DLD1 (cell line): Measurements from ENCODE around the gene CA5B.
"Not testable (repeated sequence)": the region's sequence is repeated elsewhere in the genome, so short reads cannot be mapped to it uniquely, and the experiment has no call there.

Experiments used
- in situ Hi-C: cut with HindIII; loops from 2 replicates; pipeline ENCODE4 v1.10.0; 2017; ENCODE audit warnings: low sequenced_read_pairs

Gene CA5B, protein sequence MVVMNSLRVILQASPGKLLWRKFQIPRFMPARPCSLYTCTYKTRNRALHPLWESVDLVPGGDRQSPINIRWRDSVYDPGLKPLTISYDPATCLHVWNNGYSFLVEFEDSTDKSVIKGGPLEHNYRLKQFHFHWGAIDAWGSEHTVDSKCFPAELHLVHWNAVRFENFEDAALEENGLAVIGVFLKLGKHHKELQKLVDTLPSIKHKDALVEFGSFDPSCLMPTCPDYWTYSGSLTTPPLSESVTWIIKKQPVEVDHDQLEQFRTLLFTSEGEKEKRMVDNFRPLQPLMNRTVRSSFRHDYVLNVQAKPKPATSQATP

DNA sequence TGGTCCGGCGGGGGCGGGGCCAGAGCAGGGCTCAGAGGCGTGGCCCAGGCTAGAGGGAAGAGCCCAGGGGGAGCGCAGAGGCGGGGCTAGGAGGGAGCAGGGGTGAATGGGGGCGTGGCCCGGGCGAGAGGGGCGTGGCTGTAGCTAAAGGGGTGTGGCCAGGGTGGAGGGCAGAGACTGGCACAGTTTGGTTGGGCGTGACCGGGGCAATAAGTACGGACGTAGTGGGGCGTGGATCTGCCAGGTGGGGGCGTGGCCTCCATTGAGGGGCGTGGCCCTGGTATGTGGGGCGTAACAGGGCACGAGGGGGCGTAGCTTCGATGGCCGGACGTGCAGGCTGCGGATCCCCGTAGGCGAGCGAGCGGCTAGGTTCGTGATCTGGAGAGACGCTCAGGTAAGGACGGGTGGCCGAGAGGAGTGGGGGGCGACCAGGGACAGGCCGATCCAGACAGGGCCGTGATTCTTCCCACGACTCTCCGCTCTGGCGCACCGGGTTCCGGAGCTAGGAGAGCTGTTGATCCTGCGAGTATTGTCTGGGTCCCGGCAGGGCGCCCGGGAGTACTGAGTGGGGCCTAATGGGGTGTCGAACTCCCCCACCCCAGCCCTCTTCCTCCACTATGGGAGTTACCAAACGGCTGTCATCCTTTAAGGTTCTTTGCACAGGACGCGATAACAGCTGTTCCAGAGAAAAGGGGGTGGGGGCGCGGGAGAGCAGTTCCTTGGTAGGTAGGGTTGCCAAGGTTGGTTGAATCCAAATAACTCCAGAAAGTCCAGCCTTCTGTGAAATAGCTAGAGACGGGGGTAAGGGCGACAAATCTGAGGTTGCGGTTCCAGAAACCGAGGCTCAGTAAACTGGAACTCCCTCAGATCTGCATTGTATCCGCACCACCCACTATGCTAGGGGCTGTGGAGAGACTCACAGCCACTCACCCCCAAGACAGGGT, at the start of gene CA5B:
CA5B (plus strand) TSS at position 312 of the 944 bp plus-strand sequence. CDS start 11,754 bp downstream, outside the sequence.
- in situ Hi-C loops: no loop called here

DNA sequence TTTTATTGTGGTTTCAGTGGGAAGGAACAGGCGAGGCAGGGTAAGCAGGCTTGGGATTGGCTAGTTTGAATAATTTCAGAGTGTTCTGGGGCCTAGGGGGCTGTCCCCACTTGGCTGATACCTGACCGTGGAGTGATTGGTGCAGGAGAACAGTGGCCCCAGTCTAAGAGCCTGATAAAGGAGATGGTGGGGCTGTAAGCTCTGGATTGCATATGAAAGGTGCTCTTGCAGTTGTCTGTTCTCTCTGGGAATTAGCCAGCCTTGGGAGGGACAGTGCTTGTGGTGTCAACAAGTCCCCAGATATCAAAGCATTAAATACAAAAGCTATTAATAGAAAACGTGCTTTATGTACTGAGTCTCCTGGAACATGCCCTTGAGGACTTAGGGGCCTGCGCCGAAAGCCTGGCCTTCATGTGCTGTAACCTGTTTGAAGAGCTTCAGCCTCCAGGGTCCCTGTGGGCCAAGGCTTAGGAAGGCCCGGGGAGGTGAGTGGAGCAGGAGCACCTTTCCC, 43.1 kb upstream of the CA5B start:
- in situ Hi-C loops: no loop called here

DNA sequence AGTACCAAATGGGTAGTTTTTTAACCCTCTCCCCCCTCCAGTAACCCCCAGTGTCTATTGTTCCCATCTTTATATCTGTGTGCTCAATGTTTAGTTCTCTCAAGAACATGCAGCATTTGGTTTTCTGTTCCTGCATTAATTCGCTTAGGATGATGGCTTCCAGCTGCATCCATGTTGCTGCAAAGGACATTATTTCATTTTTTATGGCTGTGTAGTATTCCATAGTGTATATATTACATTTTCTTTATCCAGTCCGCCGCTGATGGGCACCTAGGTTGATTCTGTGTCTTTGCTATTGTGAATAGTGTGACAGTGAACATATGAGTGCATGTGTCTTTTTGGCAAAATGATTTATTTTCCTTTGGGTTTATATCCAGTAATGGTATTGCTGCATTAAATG, 41.6 kb upstream of the CA5B start:
- in situ Hi-C loops: no loop called here

DNA sequence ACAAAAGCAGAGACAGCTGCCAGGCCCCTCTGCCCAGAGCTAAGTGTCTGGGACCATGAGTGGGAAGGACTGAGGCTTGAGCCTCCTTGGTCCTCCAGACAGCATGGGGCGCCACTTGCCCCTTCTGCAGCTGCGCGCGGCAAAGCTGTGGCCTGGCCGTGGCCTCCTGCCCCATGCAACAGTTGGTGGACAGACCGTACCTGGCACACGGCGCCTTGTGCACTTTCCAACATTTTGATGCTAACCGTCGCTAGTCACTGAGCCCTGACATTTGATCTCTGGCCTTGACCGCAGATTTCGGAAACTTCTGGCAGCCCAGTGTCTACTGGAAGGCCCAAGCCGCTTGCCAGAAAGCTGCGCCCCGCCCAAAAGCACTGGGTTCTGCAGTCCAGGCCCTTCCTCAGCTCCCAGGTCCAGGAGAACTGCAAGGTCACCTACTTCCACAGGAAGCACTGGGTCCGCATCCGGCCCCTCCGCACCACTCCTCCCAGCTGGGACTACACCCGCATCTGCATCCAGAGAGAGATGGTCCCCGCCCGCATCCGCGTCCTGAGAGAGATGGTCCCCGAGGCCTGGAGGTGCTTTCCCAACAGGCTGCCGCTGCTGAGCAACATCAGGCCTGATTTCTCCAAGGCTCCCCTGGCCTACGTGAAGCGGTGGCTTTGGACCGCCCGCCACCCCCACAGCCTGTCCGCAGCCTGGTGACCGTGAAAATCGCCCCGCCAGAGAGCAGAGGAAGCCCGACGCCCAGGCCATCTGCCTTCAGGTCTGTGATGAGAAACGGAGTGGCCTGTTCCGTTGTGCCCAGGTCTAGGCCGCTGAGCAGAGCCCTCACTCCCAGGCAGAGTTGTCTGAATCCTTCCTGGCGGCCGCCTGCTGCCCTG, 35.3 kb upstream of the CA5B start:
- in situ Hi-C loops: no loop called here

DNA sequence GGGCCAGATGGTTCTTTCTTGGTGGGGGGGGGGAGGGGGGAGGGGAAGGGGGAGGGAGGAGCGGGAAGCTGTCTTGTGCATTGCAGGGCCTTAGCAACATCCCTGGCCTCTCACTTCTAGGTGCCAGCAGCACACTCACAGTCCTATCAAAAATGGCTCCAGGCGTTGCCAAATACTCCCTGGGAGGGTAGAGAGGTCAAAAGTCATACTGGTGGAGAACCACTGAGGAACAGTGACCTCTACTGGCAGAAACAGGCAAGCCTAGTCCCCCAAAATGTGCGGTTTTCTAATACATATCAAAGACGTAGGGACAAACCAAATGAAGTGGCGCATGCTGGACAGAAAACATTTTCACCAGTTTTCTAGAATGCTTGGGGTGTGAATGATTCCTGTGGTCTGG, 34.3 kb upstream of the CA5B start:
- in situ Hi-C loops: not testable (repeated sequence)

DNA sequence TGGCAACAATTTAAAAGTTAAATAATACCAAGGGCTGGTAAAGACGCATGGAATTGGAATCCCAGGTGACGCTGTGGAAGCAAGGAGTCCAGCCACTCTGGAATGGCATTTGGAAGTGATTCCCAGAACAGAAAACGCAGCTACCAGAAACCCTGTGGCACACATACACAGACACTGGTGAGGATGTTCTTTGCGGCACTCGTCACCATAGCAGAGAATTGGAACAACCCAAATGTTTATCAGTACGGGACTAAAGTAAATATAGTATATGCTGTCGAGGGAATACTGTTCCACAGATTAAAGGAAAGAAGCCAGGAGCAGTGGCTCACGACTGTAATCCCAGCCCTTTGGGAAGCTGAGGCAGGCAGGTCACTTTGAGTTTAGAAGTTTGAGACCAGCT, 33.8 kb upstream of the CA5B start:
- in situ Hi-C loops: not testable (repeated sequence)

DNA sequence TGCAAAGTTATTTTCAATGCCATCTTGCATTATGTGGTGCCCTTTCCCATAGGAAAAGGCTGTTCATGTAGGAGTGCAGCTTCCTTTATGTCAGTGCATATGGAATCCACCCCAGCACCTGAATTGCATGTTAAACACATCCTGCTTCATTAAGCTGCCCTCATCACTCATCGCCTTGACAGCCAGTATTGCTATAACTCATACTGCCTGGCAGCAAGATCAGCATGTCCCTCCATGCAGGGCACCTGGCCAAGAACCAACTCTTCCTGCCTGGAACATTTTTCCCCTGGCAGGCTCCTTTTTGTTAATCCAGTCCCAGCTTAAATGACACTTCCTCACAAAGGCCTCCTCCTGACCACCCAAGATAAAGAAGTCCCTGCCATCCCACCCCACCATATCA, 23.5 kb upstream of the CA5B start:
- in situ Hi-C loops: no loop called here

DNA sequence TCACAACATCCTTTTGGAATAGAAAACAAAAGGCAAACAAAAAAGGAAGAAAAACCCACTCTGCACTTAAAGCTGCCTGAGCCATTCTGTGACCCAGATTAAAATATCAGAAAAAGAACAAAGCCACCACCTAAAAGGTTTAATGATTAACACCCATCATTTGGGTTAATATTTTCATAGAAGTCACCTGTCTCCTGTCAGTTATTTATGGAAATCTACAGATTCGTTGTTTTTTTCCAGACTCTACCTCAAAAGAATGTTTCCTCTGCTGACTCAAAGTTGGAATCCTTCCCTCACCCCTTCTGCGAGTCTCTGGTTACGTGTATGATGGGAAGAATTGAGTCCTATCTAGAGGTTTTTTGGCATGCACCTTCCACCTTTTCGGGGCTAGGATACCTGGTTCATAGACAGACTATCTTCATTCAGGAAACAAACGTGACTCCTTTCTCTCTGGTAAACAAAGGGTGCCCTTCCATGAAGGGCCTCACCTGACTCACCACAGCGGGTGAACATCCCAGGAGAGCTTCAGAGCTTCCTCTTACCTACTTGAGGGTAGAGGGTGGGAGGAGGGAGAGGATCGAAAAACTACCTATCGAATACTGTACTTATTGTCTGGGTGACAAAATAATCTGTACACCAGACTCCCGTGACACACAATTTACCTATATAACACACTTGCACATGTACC, 19.6 kb upstream of the CA5B start:
- in situ Hi-C loops: no loop called here

DNA sequence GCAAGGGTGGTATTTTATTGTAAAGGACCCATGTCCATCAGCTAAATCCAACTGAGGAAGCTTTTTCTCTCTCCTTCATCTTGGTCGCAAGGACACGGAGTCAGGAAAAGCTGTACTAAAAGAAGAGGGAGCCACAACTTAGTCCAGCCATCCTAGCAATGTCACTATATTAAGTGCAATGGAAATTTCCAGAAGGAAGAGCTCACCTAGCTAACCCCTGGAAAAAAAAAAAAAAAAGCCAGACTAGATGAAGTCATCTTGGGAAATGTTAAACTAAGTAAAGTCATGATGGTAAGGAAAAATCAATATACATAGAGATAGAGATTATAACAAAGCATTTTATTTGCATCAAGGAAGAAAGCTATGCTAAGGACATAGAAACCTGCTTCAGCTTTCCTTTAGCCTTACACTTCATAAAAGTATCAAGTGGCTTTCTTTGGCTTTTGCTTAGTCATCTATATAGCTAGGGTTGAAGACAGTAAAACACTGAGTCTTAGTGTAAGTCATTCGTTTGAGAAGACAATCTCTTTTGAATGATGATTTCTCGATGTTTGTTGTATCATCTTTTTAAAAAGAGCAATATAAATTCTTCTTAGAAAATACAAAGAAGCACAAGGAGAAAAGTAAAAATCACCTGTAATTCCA, 18.6 kb upstream of the CA5B start:
- in situ Hi-C loops: no loop called here

DNA sequence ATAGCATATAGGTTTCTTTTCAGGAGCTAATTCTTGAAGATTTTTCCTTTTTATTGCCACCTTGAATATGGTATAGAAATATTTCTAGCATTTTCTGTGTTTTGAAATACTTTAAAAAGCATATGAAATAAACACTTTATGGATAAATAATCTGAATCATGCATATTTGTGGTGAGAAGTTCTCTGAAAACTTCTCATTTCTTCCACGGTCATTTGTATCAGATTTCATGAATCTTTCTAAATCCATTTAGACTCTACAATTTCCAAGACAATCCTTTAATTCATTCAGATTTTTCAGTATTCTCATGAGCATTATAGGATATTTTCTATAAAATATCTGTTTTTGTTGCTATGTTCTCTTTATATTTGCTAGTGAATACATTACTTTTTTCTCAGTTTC, 16.2 kb upstream of the CA5B start:
- in situ Hi-C loops: no loop called here

DNA sequence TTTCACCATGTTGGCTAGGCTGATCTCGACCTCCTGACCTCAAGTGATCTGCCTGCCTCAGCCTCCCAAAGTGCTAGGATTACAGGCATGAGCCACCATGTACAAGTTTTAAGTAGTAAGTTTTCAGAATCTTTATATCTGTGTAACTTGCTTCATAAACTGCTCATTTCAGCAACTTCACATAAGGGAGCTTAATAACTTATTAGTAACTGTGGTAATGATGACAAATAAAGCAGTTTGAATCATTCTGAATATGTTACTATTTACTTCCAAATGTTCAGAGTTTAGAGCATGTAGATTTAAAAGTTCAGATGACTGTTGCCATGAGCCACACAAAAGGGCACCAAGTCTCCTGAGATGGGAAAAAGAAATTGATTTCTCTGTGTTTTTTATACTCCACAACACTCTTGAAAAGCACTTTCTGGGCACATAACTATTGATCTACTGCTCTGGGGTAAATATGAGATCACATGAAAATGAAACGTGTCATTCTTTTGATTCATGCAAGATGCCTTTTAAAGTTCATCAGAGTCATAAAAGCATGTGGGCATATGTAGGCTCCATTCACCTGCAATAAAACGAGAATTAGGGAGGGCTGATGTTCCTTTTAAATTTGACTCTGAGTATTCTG, 14.1 kb upstream of the CA5B start:
- in situ Hi-C loops: no loop called here

DNA sequence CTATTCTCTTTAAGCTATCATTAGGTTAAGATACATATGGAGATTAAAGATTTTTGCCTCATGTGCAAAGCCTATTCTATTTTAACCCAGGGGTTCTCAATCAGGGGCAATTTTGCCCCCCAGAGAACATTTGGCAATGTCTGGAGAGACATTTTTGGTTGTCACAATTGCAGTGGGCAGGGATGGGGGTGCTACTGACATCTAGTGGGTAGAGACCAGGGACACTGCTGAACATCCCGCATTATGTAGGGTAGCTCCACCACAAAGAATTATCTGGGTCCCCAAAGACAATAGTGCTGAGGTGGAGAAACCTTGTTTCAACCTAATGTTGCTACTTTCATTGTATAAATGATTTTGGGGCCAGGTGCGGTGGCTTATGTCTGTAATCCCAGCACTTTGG, 13.2 kb upstream of the CA5B start:
- in situ Hi-C loops: no loop called here

DNA sequence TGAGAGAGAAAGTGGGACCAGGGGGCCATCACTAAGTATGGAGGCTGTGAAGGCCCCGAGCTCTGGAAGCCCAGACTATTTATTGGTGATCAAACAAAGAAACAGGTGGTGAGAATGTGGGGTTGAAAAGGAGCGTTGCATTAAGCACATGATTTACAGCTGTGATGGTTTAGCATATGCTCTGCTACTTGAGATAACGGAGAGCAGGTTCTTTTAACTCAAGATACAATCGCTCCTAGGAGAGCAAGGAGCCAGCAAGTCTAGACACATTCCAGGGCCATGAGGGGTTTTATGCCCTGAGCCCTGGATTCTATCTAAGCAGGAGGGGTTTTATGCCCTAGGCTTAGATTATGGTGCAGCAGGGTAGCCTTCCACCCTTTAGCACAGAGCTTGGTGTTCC, 6.7 kb upstream of the CA5B start:
- in situ Hi-C loops: not testable (repeated sequence)

DNA sequence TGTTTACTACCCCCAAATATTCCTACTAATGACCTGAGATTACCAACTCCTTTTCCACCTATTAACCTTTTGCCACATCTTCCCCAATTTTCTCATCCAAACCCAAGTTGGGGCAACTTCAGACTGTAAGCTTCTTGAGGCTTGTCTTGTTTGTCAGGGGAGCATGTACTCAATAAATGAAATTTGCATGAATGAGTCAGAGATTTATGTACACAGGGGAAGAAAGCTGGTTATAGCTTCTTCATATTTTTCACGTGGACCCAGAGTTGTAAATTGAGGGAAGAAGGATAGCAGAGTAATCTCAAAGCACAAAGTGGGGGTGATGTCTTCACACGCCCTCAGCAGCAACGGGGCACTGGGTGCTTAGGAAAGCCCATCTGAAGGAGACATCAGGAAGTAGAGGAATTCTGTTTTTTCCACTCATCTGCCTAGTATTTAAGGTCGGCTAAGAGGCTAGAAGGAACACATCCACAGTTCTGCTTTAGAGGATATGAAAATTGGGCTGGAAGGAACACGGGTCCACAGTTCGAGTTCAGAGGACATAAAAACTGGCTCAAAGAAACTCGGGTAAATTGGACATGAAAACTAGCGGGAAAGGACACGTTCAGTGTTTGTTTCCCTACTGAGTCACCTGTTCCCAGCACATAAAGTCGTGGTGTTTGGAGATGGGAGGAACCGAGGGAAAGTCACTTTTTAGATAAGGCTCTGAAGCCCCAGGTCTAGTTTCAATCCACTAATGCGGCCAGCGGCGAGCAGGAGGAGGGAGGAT, 696 bp upstream of the CA5B start:
- in situ Hi-C loops: no loop called here

DNA sequence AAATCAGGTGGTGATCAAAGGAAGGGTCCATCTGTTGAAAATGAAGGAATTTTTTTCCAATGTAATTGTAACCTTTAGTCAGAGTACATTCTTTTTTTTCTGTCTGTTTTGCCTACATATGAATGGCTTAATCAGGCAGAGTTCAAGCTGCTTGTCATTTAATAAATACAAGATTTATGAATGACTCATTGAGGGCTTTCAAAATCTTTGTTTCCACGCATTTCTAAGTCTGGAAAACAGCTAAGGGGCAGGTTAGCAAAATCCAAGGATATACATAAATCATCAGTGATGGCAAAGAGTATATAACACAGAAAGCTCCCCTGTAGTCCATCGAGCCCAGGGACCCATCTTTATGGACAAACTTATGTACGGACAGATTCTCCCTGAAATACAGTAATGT, 1.8 kb downstream of the CA5B start:
- in situ Hi-C loops: no loop called here

DNA sequence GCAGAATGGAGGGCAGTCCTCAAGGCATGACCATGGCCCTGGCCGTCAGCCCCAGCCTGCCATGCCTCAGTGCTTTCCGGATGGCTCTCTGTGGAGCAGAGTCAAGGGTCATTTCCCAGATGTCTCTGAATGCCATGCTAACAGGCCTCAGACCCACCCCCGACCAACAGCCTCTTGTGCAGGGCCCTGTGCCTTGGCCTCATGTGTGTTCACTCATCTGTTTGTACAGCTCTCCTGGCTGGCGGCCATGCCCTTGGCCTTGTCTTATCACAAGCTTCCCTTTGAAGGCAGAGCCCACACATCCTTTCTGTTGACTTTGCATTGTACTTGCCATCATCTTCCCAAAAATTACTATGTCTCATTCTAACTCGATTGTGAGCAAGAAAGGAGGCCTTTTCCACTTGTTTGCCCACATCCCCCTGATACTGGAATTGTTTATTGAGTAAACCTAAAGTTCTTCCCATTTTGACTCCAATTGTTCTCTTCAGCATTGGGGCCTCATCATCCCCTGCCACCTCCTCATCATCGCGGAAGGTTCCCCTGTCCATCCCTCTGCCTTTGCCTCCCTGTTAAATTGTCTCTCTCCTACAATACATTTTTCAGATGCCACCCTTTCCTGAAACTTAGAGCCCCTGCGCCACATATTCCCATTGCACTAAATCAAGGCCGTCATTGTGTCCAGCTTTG, 6.3 kb downstream of the CA5B start:
- in situ Hi-C loops: no loop called here

DNA sequence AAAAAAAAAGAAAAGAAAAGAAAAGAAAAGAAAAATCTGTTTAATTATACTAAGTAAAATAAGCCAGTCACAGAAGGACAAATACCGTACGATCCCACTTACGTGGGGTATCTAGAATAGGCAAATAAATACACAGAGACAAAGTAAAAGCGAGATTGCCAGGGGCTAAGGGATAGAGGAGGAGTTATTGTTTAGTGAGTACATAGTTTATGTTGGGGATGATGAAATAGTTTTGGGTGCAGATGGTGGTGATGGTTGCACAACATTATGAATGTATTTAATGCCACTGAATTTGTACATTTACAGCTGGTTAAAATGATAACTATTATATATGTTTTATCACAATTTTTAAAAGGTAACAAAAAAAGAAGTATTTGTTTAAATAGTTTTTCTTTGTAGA, 7.1 kb downstream of the CA5B start:
- in situ Hi-C loops: no loop called here

DNA sequence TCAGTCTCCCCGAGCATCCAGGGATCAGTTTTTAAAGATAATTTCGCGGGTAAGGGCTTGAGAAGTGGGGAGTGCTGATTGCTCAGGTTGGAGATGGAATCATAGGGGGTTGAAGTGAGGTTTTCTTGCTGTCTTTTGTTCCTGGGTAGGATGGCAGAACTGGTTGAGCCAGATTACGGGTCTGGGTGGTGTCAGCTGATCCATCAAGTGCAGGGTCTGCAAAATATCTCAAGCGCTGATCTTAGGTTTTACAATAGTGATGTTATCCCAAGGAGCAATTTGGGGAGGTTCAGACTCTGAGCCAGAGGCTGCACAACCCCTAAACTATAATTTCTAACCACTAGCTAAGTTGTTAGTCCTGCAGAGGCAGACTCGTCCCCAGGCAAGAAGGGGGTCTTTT, 8.6 kb downstream of the CA5B start:
- in situ Hi-C loops: not testable (repeated sequence)
